Subcutaneous abdominal adipose tissue (tissue), 5 donors: ENCODE data around the gene CREB3L1.
"Not testable (repeated sequence)": the region's sequence is repeated elsewhere in the genome, so short reads cannot be mapped to it uniquely, and the experiment has no call there.

Source experiments
- H3K27ac ChIP-seq: one replicate; pipeline ENCODE4 v1.7.0; 2013; ENCODE audit warnings: low read depth, mild to moderate bottlenecking, inconsistent platforms, low read length, moderate library complexity
- H3K27me3 ChIP-seq, 5 donors: one replicate each; pipeline ENCODE4 v1.7.0; 2013; ENCODE audit warnings: low read length in 5 of 5, inconsistent platforms in 1 of 5; ENCODE audit not compliant: control insufficient read depth in 5 of 5, insufficient read depth in 4 of 5
- H3K36me3 ChIP-seq, 5 donors: one replicate each; pipeline ENCODE4 v1.7.0; 2013; ENCODE audit warnings: low read length in 5 of 5; ENCODE audit not compliant: control insufficient read depth in 5 of 5, insufficient read depth in 5 of 5
- H3K4me1 ChIP-seq, 5 donors: one replicate each; pipeline ENCODE4 v1.7.0; 2013; ENCODE audit warnings: low read length in 5 of 5, mild to moderate bottlenecking in 3 of 5, moderate library complexity in 1 of 5; ENCODE audit not compliant: control insufficient read depth in 5 of 5, insufficient read depth in 5 of 5
- H3K4me3 ChIP-seq, 5 donors: one replicate each; pipeline ENCODE4 v1.7.0; 2013; ENCODE audit warnings: low read length in 5 of 5, low read depth in 1 of 5
- H3K9ac ChIP-seq, 5 donors: one replicate each; pipeline ENCODE4 v1.7.0; 2013; ENCODE audit warnings: low read length in 5 of 5, mild to moderate bottlenecking in 4 of 5, moderate library complexity in 3 of 5
- H3K9me3 ChIP-seq, 5 donors: one replicate each; pipeline ENCODE4 v1.7.0; 2013; ENCODE audit warnings: low read length in 5 of 5; ENCODE audit not compliant: control insufficient read depth in 5 of 5
- donor health status: healthy.
- donor health status: healthy.
- donor health status: healthy.
- donor health status: healthy.
- donor health status: healthy.

CREB3L1 gene

GRCh38 chr11:46295312-46296058 lies 18.0 kb downstream of the CREB3L1 start:
- Histone ChIP-seq H3K4me1 (peaks cover 1 to 50% (median 48%) of the 10 kb centered on the region in 5 donors), H3K9me3 (no peaks in the 10 kb centered on the region), H3K27me3 (peaks cover 3 to 10% (median 7%) of the 10 kb centered on the region in 5 donors), H3K4me3 (peak overlapping the region; percentile 70 to 81 (median 71)), H3K9ac (peak overlapping the region in 4 of 5 donors; percentile 10 to 69 (median 47)), H3K36me3 (no peaks in the 10 kb centered on the region), H3K27ac (peak overlapping the region; percentile 46)

GRCh38 chr11:46296059-46296527 lies 18.6 kb downstream of the CREB3L1 start:
- Histone ChIP-seq H3K9ac (peak overlapping the region in 4 of 5 donors; percentile 10 to 69 (median 47)), H3K9me3 (no peaks in the 10 kb centered on the region), H3K27ac (no peak overlapping the region), H3K36me3 (no peaks in the 10 kb centered on the region), H3K4me3 (peak overlapping the region; percentile 70 to 81 (median 71)), H3K4me1 (peaks cover 1 to 45% (median 42%) of the 10 kb centered on the region in 5 donors), H3K27me3 (peaks cover 3 to 10% (median 7%) of the 10 kb centered on the region in 5 donors)

- Histone ChIP-seq H3K36me3 (no peaks in the 10 kb centered on the region), H3K4me1 (peaks cover 1 to 38% (median 35%) of the 10 kb centered on the region in 5 donors), H3K9ac (peak overlapping the region in 2 of 5 donors; percentile 45 to 69), H3K27ac (no peak overlapping the region), H3K4me3 (peak overlapping the region in 4 of 5 donors; percentile 71 to 81 (median 73)), H3K9me3 (no peaks in the 10 kb centered on the region), H3K27me3 (peaks cover 3 to 10% (median 7%) of the 10 kb centered on the region in 5 donors)
These were observed 19.3 kb downstream of the CREB3L1 start for GRCh38 chr11:46296528-46297448.

GRCh38 chr11:46298699-46299433 lies 21.4 kb downstream of the CREB3L1 start:
- no peak overlapping the region for H3K27ac ChIP-seq
- H3K36me3 ChIP-seq: no peaks in the 10 kb centered on the region
- H3K4me3 ChIP-seq: no peak overlapping the region
- peaks cover 1 to 31% (median 27%) of the 10 kb centered on the region in 5 donors for H3K4me1 ChIP-seq
- no peak overlapping the region for H3K9ac ChIP-seq
- peaks cover 3 to 10% (median 7%) of the 10 kb centered on the region in 5 donors for H3K27me3 ChIP-seq
- H3K9me3 ChIP-seq: no peaks in the 10 kb centered on the region

GRCh38 chr11:46299451-46299961 lies 22.0 kb downstream of the CREB3L1 start:
- peaks cover 3 to 10% (median 7%) of the 10 kb centered on the region in 5 donors for H3K27me3 ChIP-seq
- peaks cover 1 to 28% (median 25%) of the 10 kb centered on the region in 5 donors for H3K4me1 ChIP-seq
- H3K4me3 ChIP-seq: no peak overlapping the region
- H3K36me3 ChIP-seq: no peaks in the 10 kb centered on the region
- no peak overlapping the region for H3K9ac ChIP-seq
- H3K27ac ChIP-seq: no peak overlapping the region
- no peaks in the 10 kb centered on the region for H3K9me3 ChIP-seq

GRCh38 chr11:46300270-46300669 lies 22.8 kb downstream of the CREB3L1 start:
- Histone ChIP-seq H3K27me3 (peaks cover 3 to 10% (median 7%) of the 10 kb centered on the region in 5 donors), H3K4me3 (no peak overlapping the region), H3K9ac (no peak overlapping the region), H3K27ac (no peak overlapping the region), H3K4me1 (peaks cover 1 to 21% (median 20%) of the 10 kb centered on the region in 5 donors), H3K36me3 (no peaks in the 10 kb centered on the region), H3K9me3 (no peaks in the 10 kb centered on the region)

GRCh38 chr11:46302866-46303265 lies 25.4 kb downstream of the CREB3L1 start:
- H3K4me1 ChIP-seq: no peaks in the 10 kb centered on the region
- no peak overlapping the region for H3K4me3 ChIP-seq
- peaks cover 0 to 3% (median 0%) of the 10 kb centered on the region in 5 donors for H3K27me3 ChIP-seq
- H3K27ac ChIP-seq: no peak overlapping the region
- H3K9me3 ChIP-seq: no peaks in the 10 kb centered on the region
- H3K9ac ChIP-seq: no peak overlapping the region
- no peaks in the 10 kb centered on the region for H3K36me3 ChIP-seq

GRCh38 chr11:46304036-46304435 lies 26.6 kb downstream of the CREB3L1 start:
- H3K4me1 ChIP-seq, H3K9ac ChIP-seq, H3K9me3 ChIP-seq, H3K27ac ChIP-seq, H3K4me3 ChIP-seq, H3K36me3 ChIP-seq, H3K27me3 ChIP-seq: not testable (repeated sequence)

GRCh38 chr11:46304605-46305179 lies 27.2 kb downstream of the CREB3L1 start:
- Histone ChIP-seq H3K4me3 (no peak overlapping the region), H3K36me3 (no peaks in the 10 kb centered on the region), H3K4me1 (peaks cover 4 to 14% (median 9%) of the 10 kb centered on the region in 5 donors), H3K9me3 (no peaks in the 10 kb centered on the region), H3K9ac (no peak overlapping the region), H3K27ac (no peak overlapping the region), H3K27me3 (peaks cover 0 to under 1% (median 0%) of the 10 kb centered on the region in 5 donors)
